Activated T-cell treated with anti-CD3 and anti-CD28 coated beads for 24 hours (primary cell): ENCODE results near the gene DDX47.

Experiments used
- DNase-seq: peaks from one replicate; pipeline ENCODE4 v3.0.0-alpha.2; 2020; ENCODE audit warnings: low read depth

Gene DDX47

GRCh38 chr12:12813120-12814101 is at the start of gene DDX47:
TSS of gene DDX47 (plus strand) at chr12:12813346. CDS start at chr12:12813368, 22 bp downstream.
- peak; percentile 96 for DNase-seq

DNA sequence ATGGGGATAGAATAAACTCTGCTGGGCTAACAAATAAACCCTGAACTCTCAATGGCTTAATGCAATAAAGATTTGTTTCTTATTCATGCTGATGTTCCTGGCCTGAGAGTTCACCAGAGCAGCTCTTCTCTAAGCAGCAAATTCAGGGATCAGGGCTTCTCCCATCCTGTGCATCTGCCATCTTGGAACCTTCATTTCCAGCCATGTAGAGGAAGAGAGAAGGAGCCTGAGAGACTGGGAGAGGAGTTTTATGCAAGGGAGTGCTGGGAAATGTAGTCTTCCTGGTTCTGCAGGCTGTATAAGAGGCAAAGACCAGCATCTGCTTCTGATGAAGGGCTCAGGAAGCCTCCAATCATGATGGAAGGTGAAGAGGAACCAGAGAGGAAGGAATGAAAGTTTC is 48.3 kb upstream of the DDX47 start:
- DNase-seq = no peak

GRCh38 chr12:12770262-12770661 is 42.9 kb upstream of the DDX47 start:
- DNase-seq = no peak

GRCh38 chr12:12774791-12775190 is 38.4 kb upstream of the DDX47 start:
- no peak for DNase-seq

DNA sequence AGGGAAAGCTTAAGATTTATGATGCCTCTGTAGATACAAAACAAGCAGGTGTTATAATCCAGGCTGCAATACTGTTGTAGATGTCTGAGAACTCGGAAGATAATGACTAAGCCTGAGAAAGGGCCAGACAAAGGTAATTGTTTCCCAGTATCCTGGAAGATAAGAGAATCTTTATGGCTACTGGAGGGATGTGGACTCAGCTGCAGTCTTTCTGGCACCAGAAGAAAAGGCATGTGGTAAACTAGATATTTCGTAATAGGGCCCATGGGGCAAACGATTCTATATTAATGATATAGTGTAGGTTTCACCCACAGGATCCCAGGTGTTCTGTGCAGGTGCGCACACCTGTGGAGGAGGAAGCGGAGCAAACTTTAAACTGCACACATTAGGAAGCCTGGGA is 36.9 kb upstream of the DDX47 start:
- no peak for DNase-seq

DNA sequence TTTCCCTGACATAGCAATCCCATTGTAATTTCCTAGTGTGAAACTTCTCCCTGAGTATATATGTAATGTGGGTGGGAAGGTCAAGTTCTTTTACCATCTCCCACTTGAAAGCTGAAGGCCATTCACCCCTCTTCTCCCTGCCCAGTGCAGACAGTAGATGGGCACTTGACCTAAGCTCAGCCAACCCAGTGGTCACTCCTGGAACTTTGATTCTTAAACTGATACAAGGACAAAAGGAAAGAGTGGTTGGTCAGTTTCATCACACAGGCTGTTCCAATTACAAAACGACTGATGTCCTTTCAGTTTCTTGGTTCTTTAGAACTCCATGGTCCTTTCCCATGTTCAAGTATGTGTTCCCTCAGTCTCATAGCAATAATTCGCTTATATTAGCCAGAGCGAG is 36.1 kb upstream of the DDX47 start:
- DNase-seq = no peak

DNA sequence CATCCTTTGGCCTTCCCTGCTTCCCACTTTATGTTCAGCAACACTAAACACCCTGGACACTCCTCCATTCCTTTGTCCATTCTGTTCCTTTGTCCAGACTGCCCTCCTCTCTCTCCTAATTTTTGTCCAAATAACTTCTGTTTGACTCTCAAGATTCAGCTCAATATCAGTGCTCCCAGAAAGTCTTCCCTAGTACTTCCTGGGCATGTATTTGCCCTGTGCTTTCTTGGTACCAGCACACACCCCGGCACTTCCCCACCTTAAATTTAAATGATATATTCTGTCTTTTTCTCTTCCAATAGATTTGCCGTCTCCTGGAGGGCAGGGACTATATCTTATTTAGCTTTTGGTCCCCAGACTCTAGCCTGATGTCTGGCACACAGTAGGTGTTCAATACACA is 34.1 kb upstream of the DDX47 start:
- no peak for DNase-seq

DNA sequence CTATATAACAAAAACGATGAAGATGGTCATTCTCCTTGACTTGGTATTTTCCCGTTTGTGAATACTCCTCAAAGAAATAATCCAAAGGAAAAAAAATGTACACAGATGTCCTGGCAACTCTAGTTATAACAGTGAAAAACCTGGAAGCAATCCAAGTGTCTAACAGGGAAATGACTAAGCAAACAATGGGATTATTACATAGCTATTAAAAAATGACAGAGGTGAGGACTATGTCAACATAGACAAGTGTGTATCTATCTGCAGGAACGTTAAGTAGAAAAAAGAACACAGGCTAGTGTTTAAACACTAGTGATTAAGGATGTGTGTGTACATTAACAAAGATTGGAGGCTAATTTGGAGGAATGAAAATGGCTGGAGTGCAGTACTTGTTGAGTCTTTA is 33.6 kb upstream of the DDX47 start:
- no peak for DNase-seq

- DNase-seq = no peak
Observed at GRCh38 chr12:12784116-12784515, 29.0 kb upstream of the DDX47 start.

- no peak for DNase-seq
Observed at GRCh38 chr12:12784911-12785814, 28.0 kb upstream of the DDX47 start, which contains the start of gene APOLD1. TSS of gene APOLD1 (plus strand) at chr12:12785659. CDS start at chr12:12785692, 33 bp downstream.

DNA sequence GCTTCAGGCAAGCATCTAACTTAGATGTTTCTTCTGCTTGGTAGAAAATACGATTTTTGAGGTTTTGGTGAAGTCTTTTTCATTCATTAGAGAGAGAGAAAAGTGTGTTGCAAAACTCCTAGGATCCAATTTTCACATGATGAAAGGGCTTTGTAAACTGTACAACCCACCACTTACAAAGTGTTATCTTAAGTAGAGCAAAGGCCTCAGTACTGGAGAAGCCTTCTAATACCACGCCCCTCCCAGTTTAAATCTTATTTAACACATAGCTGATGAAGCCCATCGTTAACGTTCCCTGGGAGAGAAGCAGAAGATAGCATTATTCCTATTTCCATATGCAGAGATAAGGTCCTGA is 26.8 kb upstream of the DDX47 start:
- no peak for DNase-seq

DNA sequence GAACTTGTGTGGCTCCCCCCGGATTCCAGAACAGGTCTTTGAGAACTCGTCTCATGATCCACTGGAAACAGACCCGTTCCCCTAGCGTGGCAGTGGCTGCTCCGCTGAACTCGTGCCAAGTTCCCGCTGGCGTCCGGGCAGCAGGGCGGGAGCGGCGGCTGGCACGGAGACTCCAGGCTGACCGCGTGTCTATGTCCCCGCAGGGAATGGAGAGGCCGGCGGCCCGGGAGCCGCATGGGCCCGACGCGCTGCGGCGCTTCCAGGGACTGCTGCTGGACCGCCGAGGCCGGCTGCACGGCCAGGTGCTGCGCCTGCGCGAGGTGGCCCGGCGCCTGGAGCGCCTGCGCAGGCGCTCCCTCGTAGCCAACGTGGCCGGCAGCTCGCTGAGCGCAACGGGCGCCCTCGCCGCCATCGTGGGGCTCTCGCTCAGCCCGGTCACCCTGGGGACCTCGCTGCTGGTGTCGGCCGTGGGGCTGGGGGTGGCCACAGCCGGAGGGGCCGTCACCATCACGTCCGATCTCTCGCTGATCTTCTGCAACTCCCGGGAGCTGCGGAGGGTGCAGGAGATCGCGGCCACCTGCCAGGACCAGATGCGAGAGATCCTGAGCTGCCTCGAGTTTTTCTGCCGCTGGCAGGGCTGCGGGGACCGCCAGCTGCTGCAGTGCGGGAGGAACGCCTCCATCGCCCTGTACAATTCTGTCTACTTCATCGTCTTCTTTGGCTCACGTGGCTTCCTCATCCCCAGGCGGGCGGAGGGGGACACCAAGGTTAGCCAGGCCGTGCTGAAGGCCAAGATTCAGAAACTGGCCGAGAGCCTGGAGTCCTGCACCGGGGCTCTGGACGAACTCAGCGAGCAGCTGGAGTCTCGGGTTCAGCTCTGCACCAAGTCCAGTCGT is 26.2 kb upstream of the DDX47 start:
- peak; percentile 67 for DNase-seq

DNA sequence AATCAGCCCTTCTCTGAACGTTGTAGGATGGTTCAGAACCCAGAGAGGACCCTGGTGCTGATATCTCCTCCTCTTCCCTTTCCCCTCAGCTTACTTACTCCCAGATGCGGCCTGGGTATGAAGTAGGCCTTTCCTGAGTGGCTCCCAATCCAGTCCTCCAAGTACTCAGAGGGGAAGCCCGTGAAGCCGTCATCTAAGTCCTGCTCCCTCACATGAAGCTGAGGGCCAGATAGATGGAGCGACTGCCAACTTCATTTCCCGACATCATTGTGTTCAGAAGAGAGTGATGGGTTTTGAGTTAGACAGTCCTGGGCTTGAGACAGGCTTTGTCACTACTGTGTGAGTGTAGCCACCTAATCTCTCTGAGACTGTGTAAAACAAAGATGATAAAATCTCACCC is 25.0 kb upstream of the DDX47 start:
- no peak for DNase-seq

DNA sequence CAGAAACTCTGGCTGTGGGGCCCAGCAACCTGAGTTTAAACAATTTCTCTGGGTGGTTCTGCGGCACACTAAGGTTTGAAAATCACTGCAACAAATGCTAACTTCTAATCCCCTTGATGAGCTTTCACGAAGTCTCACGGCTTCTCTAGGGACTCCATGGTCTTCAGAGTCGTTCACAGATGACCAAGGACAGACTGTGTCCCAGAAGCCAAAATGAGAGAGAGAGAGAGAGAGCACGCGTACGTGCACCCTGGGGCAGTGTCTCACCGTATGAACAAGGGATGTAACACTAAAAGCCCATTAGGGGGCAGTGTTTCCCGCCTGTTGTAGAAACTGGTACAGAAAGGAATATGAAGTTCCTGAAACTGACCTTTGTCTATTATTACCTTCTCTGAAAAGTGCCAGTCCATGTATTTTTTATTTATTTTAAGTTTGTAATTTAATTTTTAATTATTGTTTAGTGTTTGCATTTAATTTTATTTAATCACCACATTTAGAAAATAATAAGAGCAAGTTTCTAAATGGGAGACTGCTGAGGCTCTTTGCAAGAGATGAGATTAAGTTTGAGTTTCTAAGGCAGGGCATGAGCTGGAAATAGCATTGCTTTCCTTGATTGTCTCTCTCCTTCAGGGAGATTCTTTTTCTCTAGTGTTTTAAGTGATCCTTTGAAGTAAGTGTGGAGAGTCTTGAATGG is 24.3 kb upstream of the DDX47 start:
- DNase-seq = peak; percentile 45

DNA sequence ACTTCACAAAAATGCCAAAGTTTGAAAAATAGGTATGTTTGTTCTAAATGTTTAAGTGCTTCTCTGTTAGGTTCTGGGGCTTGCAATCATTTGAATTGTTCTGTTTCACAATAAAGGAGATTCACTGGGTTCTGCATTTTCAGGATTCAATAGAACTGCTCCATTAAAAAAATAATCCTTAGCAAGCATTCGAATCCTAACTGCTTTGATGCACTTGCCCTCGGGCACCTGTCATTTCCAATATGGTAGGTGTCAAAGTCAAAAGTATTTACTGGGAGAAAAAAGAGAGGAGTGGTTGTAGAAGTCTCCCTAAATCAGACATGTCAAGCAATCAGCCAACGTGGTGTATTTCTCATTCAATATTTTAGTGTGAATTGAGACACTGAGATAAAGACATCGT is 22.2 kb upstream of the DDX47 start:
- DNase-seq = no peak

DNA sequence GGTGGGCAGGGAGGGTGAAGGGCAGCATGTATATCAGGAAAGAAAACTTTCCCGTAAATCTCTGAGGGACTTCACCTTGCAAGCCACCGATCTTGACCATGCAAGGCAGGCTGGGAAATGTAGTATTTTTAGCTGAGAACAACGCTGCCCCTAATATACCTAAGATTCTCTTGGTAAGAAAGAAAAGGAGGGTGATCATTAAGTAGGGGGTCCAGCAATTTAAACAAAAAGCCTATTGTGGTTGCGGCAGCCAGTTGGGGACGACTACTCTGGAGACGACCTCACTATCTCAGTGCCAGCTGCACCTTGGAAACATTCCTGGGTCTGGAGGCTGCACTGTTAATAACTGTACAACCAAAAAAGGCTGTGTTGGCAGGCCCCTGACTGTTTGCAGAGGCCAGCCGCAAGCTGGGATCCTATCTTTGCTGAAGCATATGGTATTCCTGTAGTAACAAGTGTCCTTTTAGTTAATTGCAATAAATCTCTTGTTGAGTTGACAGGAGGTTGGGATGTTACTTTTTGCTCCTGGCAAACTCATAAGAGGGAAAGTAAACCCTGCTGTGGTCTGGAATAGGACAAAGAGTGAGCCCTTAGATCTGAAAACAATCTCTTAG is 21.3 kb upstream of the DDX47 start:
- no peak for DNase-seq

- DNase-seq = no peak
Observed at GRCh38 chr12:12792421-12792820, 20.7 kb upstream of the DDX47 start.

DNA sequence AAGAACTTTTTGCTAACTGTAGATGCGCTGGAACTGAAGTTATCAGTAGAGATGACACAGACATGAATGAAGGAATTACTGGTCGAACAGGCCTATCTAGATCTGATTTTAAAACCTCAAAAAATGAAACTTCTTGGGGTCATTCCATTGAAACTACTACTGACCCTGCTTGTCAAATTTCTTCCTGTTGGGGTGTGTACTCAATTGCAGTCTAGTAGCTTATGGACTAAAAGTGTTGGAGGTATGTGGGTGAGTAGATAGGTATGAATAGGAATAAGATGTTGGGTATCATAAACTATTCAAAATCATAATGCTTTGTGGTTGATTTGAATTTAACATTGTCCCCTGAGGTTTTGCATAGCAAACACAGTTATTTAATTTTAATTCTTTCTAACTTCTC is 18.5 kb upstream of the DDX47 start:
- DNase-seq = no peak

DNA sequence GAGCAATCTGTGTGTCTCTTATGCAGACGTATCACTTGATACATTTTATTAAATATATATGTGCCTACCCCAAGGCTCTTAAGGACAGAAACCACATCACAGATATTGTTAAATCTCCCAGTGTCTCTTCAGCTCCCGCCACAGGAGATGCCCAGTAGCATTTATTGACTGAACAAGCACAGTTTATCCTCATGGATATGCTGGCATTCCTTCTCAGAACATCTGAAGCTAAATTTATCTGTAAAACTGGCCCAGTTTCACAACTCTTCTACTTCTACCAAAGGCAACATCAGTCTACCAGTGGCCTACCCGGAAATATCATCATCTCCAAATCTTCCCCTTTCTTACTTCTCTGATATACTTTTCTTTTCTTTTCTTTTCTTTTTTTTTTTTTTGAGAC is 17.0 kb upstream of the DDX47 start:
- no peak for DNase-seq

GRCh38 chr12:12796928-12797793 is 16.0 kb upstream of the DDX47 start:
- no peak for DNase-seq
